ENCODE data around the gene POLH.

The POLH gene

GRCh38 chr6:43606019-43606418 is 30.0 kb downstream of the POLH start:
- DNase-seq (ENCODE audit: low read depth in 2 of 2) = no peak

DNA sequence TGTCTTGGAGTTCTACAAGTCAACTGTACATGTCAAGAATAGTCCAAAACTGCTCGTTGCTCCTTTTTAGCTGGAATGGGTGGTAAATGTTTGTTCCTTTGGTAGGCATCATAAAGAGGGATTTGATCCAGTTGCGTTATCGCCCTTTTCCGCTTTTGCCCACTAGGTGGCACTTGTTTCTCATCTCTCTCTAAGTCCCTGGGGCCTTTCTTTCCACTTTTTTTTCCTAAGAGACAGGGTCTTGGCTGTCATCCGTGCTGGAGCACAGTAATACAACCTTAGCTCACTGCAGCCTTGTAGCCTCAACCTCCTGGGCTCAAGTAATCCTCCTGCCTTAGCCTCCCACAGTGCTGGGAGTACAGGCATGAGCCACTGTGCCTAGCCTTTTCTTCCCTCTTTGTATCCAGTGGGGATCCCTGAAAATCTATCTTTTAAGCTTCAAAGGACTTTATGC is 32.4 kb downstream of the POLH start:
- peak; percentile 40 to 52 for DNase-seq (ENCODE audit: low read depth in 2 of 2)

GRCh38 chr6:43608807-43609206 is 32.8 kb downstream of the POLH start:
- no peak for DNase-seq (ENCODE audit: low read depth in 2 of 2)

DNA sequence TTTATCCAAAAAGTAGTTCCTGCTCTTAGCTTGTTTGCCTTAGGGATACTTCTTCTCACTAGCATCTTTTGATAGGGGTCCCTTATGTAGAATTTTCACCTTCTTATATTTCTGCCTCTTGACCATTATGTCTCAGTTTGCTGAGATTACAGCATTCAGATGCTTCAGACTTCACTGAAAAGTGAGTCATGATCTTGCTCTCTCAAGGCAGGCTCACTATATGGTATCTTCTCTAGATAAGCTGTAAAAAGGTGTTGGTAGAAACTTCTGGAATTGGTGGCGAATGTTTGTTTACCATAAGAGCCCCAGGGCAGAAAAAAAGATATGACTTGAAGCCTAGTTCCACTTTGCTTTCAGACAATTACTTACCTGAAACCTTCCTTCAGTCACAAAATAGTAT is 33.4 kb downstream of the POLH start:
- DNase-seq (ENCODE audit: low read depth in 2 of 2) = no peak

DNA sequence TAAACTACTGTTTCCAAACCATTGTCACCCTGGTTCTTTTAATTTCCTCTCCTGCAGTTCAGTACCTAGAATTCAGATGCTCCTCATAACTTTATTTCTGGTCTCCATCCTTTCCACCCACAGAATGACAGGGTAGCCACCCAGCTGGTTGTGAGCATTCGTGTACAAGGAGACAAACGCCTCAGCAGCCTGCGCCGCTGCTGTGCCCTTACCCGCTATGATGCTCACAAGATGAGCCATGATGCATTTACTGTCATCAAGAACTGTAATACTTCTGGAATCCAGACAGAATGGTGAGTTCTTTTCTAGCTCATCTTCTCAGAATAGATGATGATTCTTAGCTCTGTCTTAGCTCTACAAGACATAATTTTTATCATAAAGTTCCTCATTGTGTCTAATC is 34.4 kb downstream of the POLH start:
- no peak for DNase-seq (ENCODE audit: low read depth in 2 of 2)

DNA sequence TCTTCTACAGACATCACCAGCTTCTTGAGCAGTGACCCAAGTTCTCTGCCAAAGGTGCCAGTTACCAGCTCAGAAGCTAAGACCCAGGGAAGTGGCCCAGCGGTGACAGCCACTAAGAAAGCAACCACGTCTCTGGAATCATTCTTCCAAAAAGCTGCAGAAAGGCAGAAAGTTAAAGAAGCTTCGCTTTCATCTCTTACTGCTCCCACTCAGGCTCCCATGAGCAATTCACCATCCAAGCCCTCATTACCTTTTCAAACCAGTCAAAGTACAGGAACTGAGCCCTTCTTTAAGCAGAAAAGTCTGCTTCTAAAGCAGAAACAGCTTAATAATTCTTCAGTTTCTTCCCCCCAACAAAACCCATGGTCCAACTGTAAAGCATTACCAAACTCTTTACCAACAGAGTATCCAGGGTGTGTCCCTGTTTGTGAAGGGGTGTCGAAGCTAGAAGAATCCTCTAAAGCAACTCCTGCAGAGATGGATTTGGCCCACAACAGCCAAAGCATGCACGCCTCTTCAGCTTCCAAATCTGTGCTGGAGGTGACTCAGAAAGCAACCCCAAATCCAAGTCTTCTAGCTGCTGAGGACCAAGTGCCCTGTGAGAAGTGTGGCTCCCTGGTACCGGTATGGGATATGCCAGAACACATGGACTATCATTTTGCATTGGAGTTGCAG is 37.9 kb downstream of the POLH start:
- no peak for DNase-seq (ENCODE audit: low read depth in 2 of 2)

DNA sequence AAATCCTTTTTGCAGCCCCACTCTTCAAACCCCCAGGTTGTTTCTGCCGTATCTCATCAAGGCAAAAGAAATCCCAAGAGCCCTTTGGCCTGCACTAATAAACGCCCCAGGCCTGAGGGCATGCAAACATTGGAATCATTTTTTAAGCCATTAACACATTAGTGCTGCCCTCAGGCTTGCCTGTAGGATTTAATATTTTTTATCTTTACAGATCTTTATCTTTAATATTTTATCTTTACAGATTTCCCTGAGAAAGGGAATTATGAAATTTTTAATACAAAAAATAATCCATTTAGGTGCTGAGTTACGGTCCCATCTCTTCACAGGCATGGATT is 38.4 kb downstream of the POLH start:
- no peak for DNase-seq (ENCODE audit: low read depth in 2 of 2)

GRCh38 chr6:43616725-43617472 is 40.9 kb downstream of the POLH start:
- DNase-seq (ENCODE audit: low read depth in 2 of 2) = no peak

DNA sequence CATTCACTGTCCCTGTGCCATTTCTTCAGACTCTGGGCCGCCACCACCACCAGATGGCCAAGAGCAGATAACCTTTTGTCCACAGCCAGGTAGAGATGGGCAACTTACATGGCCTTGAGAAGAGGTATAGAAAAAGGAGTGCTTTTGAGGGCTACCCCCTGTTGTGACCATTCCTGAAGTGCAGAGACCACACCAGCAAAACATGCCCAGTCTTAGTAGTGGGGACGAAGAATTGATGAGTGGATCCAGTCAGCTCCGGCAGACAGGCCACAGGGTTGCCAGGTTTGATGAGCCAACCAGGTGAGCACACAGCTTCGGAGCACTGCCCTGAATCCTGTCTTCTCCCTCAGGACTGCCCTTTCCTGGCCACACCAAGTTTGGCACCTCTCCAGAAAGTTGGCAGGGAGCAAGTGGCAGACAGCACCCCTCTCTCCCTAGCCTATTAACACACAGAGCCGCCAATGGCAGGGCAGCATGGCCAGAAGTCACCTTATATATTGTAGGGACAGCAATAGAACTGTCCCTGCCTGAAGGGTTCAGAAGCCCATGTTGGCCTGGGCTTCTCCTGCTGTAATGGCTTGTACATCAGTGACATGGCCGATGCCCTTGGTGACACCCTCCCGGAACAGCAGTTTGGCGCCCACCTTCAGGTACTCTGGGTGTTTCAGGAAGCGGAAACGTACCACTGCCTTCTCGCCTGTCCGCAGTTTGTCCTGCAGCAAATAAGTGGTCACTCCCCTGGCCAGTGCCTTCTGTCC is 45.3 kb downstream of the POLH start:
- DNase-seq (ENCODE audit: low read depth in 2 of 2) = no peak

GRCh38 chr6:43621836-43622180 is 45.8 kb downstream of the POLH start:
- no peak for DNase-seq (ENCODE audit: low read depth in 2 of 2)

GRCh38 chr6:43622541-43622940 is 46.6 kb downstream of the POLH start:
- DNase-seq (ENCODE audit: low read depth in 2 of 2) = no peak

- DNase-seq (ENCODE audit: low read depth in 2 of 2) = no peak
Observed at GRCh38 chr6:43623880-43624785, 48.1 kb downstream of the POLH start.

- no peak for DNase-seq (ENCODE audit: low read depth in 2 of 2)
Observed at GRCh38 chr6:43624786-43625288, 48.9 kb downstream of the POLH start.

- no peak for DNase-seq (ENCODE audit: low read depth in 2 of 2)
Observed at GRCh38 chr6:43625393-43625992, 49.5 kb downstream of the POLH start.

DNA sequence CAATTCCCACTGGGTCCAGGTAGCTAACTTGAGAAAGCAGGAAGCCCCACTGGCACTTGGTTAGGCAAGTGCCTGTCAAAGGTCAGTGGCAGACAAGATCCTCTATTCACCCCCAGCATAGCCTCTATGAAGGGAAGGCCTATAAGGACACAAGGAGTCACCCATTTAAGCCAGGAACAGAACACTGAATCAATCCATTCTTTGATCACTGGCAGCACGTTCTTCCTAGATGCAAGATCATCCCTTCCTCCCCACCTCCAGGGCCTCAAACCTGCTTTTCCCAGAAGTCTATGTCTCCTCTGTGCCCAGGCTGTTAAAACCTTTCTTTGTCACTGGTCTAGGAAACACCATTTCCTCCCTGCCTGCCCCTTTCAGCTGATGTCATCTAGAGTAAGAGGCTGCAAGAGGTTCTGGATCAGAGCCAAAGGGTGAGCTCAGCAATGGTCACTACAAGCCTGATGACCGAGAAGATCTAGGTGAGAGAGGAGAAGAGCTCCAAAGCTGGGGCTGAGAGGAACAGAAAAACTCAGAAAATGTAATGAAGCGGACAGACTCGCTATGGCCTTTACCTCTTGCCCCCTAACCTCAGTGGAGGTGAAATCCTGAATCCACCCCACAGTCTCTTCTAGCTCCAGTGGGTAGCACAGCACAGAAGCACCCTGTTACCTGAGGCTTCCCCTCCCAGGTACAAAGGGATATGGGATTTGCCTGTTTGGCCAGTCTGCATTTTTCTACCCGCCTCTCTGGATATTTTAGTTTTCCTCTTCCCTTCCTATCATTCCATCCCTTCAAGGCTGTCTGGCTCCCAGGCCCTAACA is 51.2 kb downstream of the POLH start:
- DNase-seq (ENCODE audit: low read depth in 2 of 2) = no peak

DNA sequence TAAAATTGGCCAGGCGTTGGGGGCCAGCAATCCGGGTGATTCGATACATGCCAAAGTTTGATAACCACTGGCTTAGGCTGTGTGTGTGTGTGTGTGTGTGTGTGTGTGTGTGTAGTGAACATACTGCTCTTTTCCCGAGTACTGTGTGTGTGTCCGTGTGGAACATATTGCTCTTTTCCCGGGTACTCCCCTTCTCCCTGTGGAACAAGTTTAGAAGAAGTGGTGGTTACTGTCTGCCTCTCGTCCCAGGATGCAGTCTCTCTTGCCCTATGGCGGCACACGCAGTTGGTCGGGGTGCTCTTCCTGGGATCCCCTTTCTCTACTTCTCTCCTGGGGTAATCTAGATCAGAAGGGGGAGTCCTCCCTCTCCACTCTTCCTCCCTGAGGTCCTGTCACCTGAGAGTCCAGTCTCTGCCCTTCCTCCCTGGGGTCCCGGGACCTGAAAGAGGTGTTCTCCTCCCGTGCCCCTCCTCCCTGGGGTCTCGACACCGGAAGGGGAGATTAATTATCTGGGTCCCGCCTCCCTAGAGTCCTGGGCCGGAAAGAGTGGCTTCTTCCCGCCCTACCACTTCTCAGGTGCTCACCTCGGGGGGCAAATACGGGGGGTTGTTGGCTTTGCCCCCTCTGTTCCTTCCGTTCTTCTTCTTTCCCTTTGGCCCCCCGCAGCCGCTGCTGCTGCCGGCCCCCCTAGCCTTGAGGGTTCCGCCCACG is 52.6 kb downstream of the POLH start:
- DNase-seq (ENCODE audit: low read depth in 2 of 2) = peak; percentile 15 to 35

- DNase-seq (ENCODE audit: low read depth in 2 of 2) = peak; percentile 90 to 93
Observed at GRCh38 chr6:43629104-43629504, 53.1 kb downstream of the POLH start, which contains the start of gene GTPBP2. Gene GTPBP2, minus strand, starts transcription at chr6:43629264. Its CDS starts 102 bp downstream, at chr6:43629162.

- DNase-seq (ENCODE audit: low read depth in 2 of 2) = peak; percentile 76 to 88
Observed at GRCh38 chr6:43629505-43630300, 53.7 kb downstream of the POLH start.

Data from activated CD4-positive, alpha-beta T cell treated with anti-CD3 and anti-CD28 coated beads for 24 hours (primary cell).